Lower leg skin (tissue), 3 donors: ENCODE data around the gene UNC79.

ENCODE experiments used
- CTCF ChIP-seq, 3 donors: fragments of 450-650 bp; IDR thresholded peaks; one replicate each; pipeline ENCODE4 v1.5.1; 2016; ENCODE audit warnings: antibody characterized with exemption in 3 of 3, mild to moderate bottlenecking in 3 of 3, moderate library complexity in 2 of 3
- POLR2A ChIP-seq, 2 donors: fragments of 450-650 bp; IDR thresholded peaks; one replicate each; pipeline ENCODE4 v1.6.1; 2016 to 2017; ENCODE audit warnings: antibody characterized with exemption in 2 of 2, mild to moderate bottlenecking in 1 of 2, moderate library complexity in 1 of 2

GRCh38 chr14:93700928-93701327 is 270.2 kb downstream of the UNC79 start:
- no peak for TF ChIP-seq POLR2A (IDR thresholded peaks at IDR 0.05)
- TF ChIP-seq CTCF (IDR thresholded peaks at IDR 0.05): no peak
